Stimulated activated CD4-positive, alpha-beta T cell treated with anti-CD3 and anti-CD28 coated beads, Interleukin-12 subunit alpha, Interleukin-12 subunit beta, amount 100 ng/mL, for 4 hours (primary cell): ENCODE data around the gene PARK7.

Experiments
- DNase-seq: peaks from one replicate; pipeline ENCODE4 v3.0.0-alpha.2; 2020

The PARK7 gene

GRCh38 chr1:8011016-8011415, 49.5 kb downstream of the PARK7 start:
- no peak for DNase-seq

GRCh38 chr1:8011923-8012858, 50.7 kb downstream of the PARK7 start:
- no peak for DNase-seq

GRCh38 chr1:8012955-8013354, 51.4 kb downstream of the PARK7 start:
- no peak for DNase-seq

- DNase-seq, result no peak
These were observed 51.9 kb downstream of the PARK7 start for GRCh38 chr1:8013399-8013798.

GRCh38 chr1:8013800-8014199, 52.3 kb downstream of the PARK7 start:
- no peak for DNase-seq

GRCh38 chr1:8014381-8014988, 53.0 kb downstream of the PARK7 start:
- DNase-seq, result no peak

- no peak for DNase-seq
These were observed 53.7 kb downstream of the PARK7 start for GRCh38 chr1:8015036-8015808.

- no peak for DNase-seq
These were observed 54.3 kb downstream of the PARK7 start for GRCh38 chr1:8015809-8016165.

GRCh38 chr1:8016210-8016894, 54.8 kb downstream of the PARK7 start:
- no peak for DNase-seq

- no peak for DNase-seq
These were observed 55.4 kb downstream of the PARK7 start for GRCh38 chr1:8016895-8017241.

GRCh38 chr1:8017495-8018197, 56.1 kb downstream of the PARK7 start:
- DNase-seq, result no peak

- DNase-seq, result no peak
These were observed 57.1 kb downstream of the PARK7 start for GRCh38 chr1:8018492-8019228.

GRCh38 chr1:8019229-8019620, 57.7 kb downstream of the PARK7 start:
- no peak for DNase-seq

GRCh38 chr1:8020032-8020431, 58.5 kb downstream of the PARK7 start:
- DNase-seq, result no peak

- no peak for DNase-seq
These were observed 60.3 kb downstream of the PARK7 start for GRCh38 chr1:8021676-8022266.

GRCh38 chr1:8022395-8023286, 61.1 kb downstream of the PARK7 start:
- no peak for DNase-seq

- no peak for DNase-seq
These were observed 61.9 kb downstream of the PARK7 start for GRCh38 chr1:8023287-8023994.

GRCh38 chr1:8023995-8024313, 62.4 kb downstream of the PARK7 start:
- DNase-seq, result no peak

GRCh38 chr1:8024329-8024728, 62.8 kb downstream of the PARK7 start:
- no peak for DNase-seq
